Lower leg skin (tissue), 3 donors: ENCODE results near the gene UTS2.

ENCODE experiments used
- CTCF ChIP-seq, 3 donors: fragments of 450-650 bp; IDR thresholded peaks; one replicate each; pipeline ENCODE4 v1.5.1; 2016; ENCODE audit warnings: antibody characterized with exemption in 3 of 3, mild to moderate bottlenecking in 3 of 3, moderate library complexity in 2 of 3
- POLR2A ChIP-seq, 2 donors: fragments of 450-650 bp; IDR thresholded peaks; one replicate each; pipeline ENCODE4 v1.6.1; 2016 to 2017; ENCODE audit warnings: antibody characterized with exemption in 2 of 2, mild to moderate bottlenecking in 1 of 2, moderate library complexity in 1 of 2

- TF ChIP-seq POLR2A (IDR thresholded peaks at IDR 0.05) (no peak), CTCF (IDR thresholded peaks at IDR 0.05) (no peak)
Observed at GRCh38 chr1:7859406-7859805, 6.5 kb upstream of the UTS2 start.
